ENCODE data around the gene MORN1. TPM values are rescaled to one million over a fixed set of nuclear protein-coding genes. Genes with fewer than 3 reads are reported as not detected.
"Not testable (repeated sequence)": the region's sequence is repeated elsewhere in the genome, so short reads cannot be mapped to it uniquely, and the experiment has no call there.

MORN1 gene
- total RNA-seq, 1 experiment from 2014 or later, result 7.5 TPM

- Histone ChIP-seq H3K36me3 (peaks cover 20% of the 10 kb centered on the region; the same call in 1 of the 2 replicates), H3K4me3 (no peak overlapping the region), H3K9me3 (replicated peaks) (no peaks in the 10 kb centered on the region), H3K27me3 (no peaks in the 10 kb centered on the region), H3K27ac (no peak overlapping the region), H3K4me1 (peaks cover 21% of the 10 kb centered on the region)
- DNase-seq, result no peak
These were observed 89.6 kb downstream of the MORN1 start for GRCh38 chr1:2301607-2302291.

GRCh38 chr1:2300851-2301606 is 90.3 kb downstream of the MORN1 start:
- no peaks in the 10 kb centered on the region for H3K27me3 ChIP-seq
- H3K36me3 ChIP-seq, result peaks cover 16% of the 10 kb centered on the region; the same call in 1 of the 2 replicates
- peak overlapping the region; percentile 75 for H3K27ac ChIP-seq
- peaks cover 21% of the 10 kb centered on the region for H3K4me1 ChIP-seq
- DNase-seq, result peak; percentile 93 to 95
- peak overlapping the region; percentile 41 for H3K4me3 ChIP-seq
- no peaks in the 10 kb centered on the region for H3K9me3 ChIP-seq (replicated peaks)

- Histone ChIP-seq H3K9me3 (replicated peaks) (no peaks in the 10 kb centered on the region), H3K36me3 (peaks cover 10% of the 10 kb centered on the region; the same call in 1 of the 2 replicates), H3K4me3 (peak overlapping the region; percentile 41), H3K27me3 (no peaks in the 10 kb centered on the region), H3K4me1 (peaks cover 21% of the 10 kb centered on the region), H3K27ac (peak overlapping the region; percentile 75)
- peak; percentile 60 to 62 for DNase-seq
These were observed 91.2 kb downstream of the MORN1 start for GRCh38 chr1:2300004-2300771.

- DNase-seq, result no peak
- Histone ChIP-seq H3K36me3 (peaks cover under 1% of the 10 kb centered on the region; the same call in 1 of the 2 replicates), H3K9me3 (replicated peaks) (no peaks in the 10 kb centered on the region), H3K4me3 (no peak overlapping the region), H3K27ac (no peak overlapping the region), H3K27me3 (no peaks in the 10 kb centered on the region), H3K4me1 (peaks cover 21% of the 10 kb centered on the region)
These were observed 92.2 kb downstream of the MORN1 start for GRCh38 chr1:2299131-2299627.

GRCh38 chr1:2298685-2299084 is 92.7 kb downstream of the MORN1 start:
- Histone ChIP-seq H3K36me3 (no peaks in the 10 kb centered on the region), H3K4me3 (no peak overlapping the region), H3K9me3 (replicated peaks) (no peaks in the 10 kb centered on the region), H3K27me3 (no peaks in the 10 kb centered on the region), H3K27ac (no peak overlapping the region), H3K4me1 (peaks cover 21% of the 10 kb centered on the region)
- DNase-seq, result no peak

- Histone ChIP-seq H3K9me3 (replicated peaks) (no peaks in the 10 kb centered on the region), H3K36me3 (no peaks in the 10 kb centered on the region), H3K27me3 (no peaks in the 10 kb centered on the region), H3K4me3 (no peak overlapping the region), H3K27ac (no peak overlapping the region), H3K4me1 (peaks cover 21% of the 10 kb centered on the region)
- no peak for DNase-seq
These were observed 93.9 kb downstream of the MORN1 start for GRCh38 chr1:2297246-2298011.

GRCh38 chr1:2296614-2297013 is 94.7 kb downstream of the MORN1 start:
- H3K27ac ChIP-seq, result no peak overlapping the region

GRCh38 chr1:2296211-2296610 is 95.1 kb downstream of the MORN1 start:
- H3K27me3 ChIP-seq; H3K36me3 ChIP-seq; H3K9me3 ChIP-seq (replicated peaks); H3K27ac ChIP-seq; H3K4me3 ChIP-seq; DNase-seq: not testable (repeated sequence)
- peaks cover 24% of the 10 kb centered on the region for H3K4me1 ChIP-seq

More at GRCh38 chr1:2296614-2297013, 94.7 kb downstream of the MORN1 start:
- no peak for DNase-seq
- Histone ChIP-seq H3K4me1 (peaks cover 26% of the 10 kb centered on the region), H3K36me3 (no peaks in the 10 kb centered on the region), H3K4me3 (no peak overlapping the region), H3K9me3 (replicated peaks) (no peaks in the 10 kb centered on the region), H3K27me3 (no peaks in the 10 kb centered on the region)

GRCh38 chr1:2295526-2295925 is 95.8 kb downstream of the MORN1 start:
- Histone ChIP-seq H3K4me3 (no peak overlapping the region), H3K4me1 (peaks cover 23% of the 10 kb centered on the region), H3K9me3 (replicated peaks) (no peaks in the 10 kb centered on the region), H3K36me3 (no peaks in the 10 kb centered on the region), H3K27ac (no peak overlapping the region), H3K27me3 (no peaks in the 10 kb centered on the region)
- DNase-seq, result no peak

- H3K27ac ChIP-seq, result no peak overlapping the region
- peaks cover 23% of the 10 kb centered on the region for H3K4me1 ChIP-seq
- no peaks in the 10 kb centered on the region for H3K27me3 ChIP-seq
- no peaks in the 10 kb centered on the region for H3K36me3 ChIP-seq
- H3K9me3 ChIP-seq (replicated peaks), result no peaks in the 10 kb centered on the region
- no peak for DNase-seq
- H3K4me3 ChIP-seq, result no peak overlapping the region
These were observed 96.7 kb downstream of the MORN1 start for GRCh38 chr1:2294725-2295078.

GRCh38 chr1:2294033-2294724 is 97.2 kb downstream of the MORN1 start:
- no peak for DNase-seq
- no peak overlapping the region for H3K27ac ChIP-seq
- H3K27me3 ChIP-seq, result no peaks in the 10 kb centered on the region
- H3K36me3 ChIP-seq, result no peaks in the 10 kb centered on the region
- no peak overlapping the region for H3K4me3 ChIP-seq
- H3K9me3 ChIP-seq (replicated peaks), result no peaks in the 10 kb centered on the region
- H3K4me1 ChIP-seq, result peaks cover 21% of the 10 kb centered on the region

- no peaks in the 10 kb centered on the region for H3K9me3 ChIP-seq (replicated peaks)
- H3K36me3 ChIP-seq, result no peaks in the 10 kb centered on the region
- no peak for DNase-seq
- H3K4me3 ChIP-seq, result no peak overlapping the region
- peaks cover 28% of the 10 kb centered on the region for H3K4me1 ChIP-seq
- no peak overlapping the region for H3K27ac ChIP-seq
- H3K27me3 ChIP-seq, result no peaks in the 10 kb centered on the region
These were observed 98.5 kb downstream of the MORN1 start for GRCh38 chr1:2292725-2293450.

- no peaks in the 10 kb centered on the region for H3K36me3 ChIP-seq
- H3K4me3 ChIP-seq, result no peak overlapping the region
- H3K4me1 ChIP-seq, result peaks cover 28% of the 10 kb centered on the region
- no peak for DNase-seq
- H3K27me3 ChIP-seq, result no peaks in the 10 kb centered on the region
- no peaks in the 10 kb centered on the region for H3K9me3 ChIP-seq (replicated peaks)
- peak overlapping the region; percentile 84; the same call in 1 of the 2 replicates for H3K27ac ChIP-seq
These were observed 99.8 kb downstream of the MORN1 start for GRCh38 chr1:2291577-2291976.
